Heart left ventricle (tissue), 13 donors: ENCODE results near the gene MSI2.

Source experiments
- CTCF ChIP-seq, 12 donors: fragments of 200-600 bp; sonication (generic) in 4 of 12; IDR thresholded peaks; one replicate each; pipeline versions ENCODE4 v1.5.0 to v1.8.0; 2018 to 2022; ENCODE audit warnings: antibody characterized with exemption in 12 of 12, mild to moderate bottlenecking in 5 of 12
- POLR2A ChIP-seq, 2 donors: fragments of 450-650 bp; IDR thresholded peaks; one replicate each; pipeline ENCODE4 v1.6.1; 2017; ENCODE audit warnings: antibody characterized with exemption in 2 of 2, mild to moderate bottlenecking in 2 of 2, moderate library complexity in 2 of 2
- donor health status: ischemic (EF 13 %, LVEDD 7.1; RV severe dilation, severe dysfunction).
- donor health status: DM: no; HTN: yes; CAD: no.
- donor health status: DM: no; HTN: no; CAD: no.
- donor health status: ischemic (EF 25% LVEDD 6.9; RV normal size, moderate dysfunction).
- donor health status: ischemic (EF 25% LVEDD 5.7; RV mildly dilated, moderate dysfunction).
- donor health status: ischemic (EF 35%, LVEDD 5.7; RV mildly dilated, moderate dysfunction).
- donor health status: nonischemic (EF 11% LVEDD 7.7; RV severe dilation, severe dysfunction).
- donor health status: DM: yes; HTN: yes; CAD: no.
- donor health status: PGD.
- donor health status: ischemic (EF 29% LVEDD 5.4; RV normal size, mild dysfunction).
- donor health status: nonischemic (EF 23%, LVEDD 6.1; RV moderate dilation, normal function).

- TF ChIP-seq CTCF (IDR thresholded peaks at IDR 0.05) = peak; percentile 87 to 97 (median 96)
- no peak for TF ChIP-seq POLR2A (IDR thresholded peaks at IDR 0.05)
Measured at GRCh38 chr17:57671667-57672632, 415.6 kb downstream of the MSI2 start.
